ENCODE measurements around the gene EPB41L4B. TPM values are rescaled to one million over a fixed set of nuclear protein-coding genes. Genes with fewer than 3 reads are reported as not detected.

EPB41L4B gene
- total RNA-seq, 1 experiment from 2014 or later = 8.1 TPM

GRCh38 chr9:109303900-109304299 is 17.0 kb downstream of the EPB41L4B start:
- CTCF ChIA-PET = no interaction called here

More at GRCh38 chr9:109303900-109304299, 17.0 kb downstream of the EPB41L4B start:
- Histone ChIP-seq H3K27me3 (ENCODE audit: insufficient read depth, low read length) (no peaks in the 10 kb centered on the region), H3K27ac (ENCODE audit: low read depth, low read length) (no peak overlapping the region), H3K9me3 (ENCODE audit: control insufficient read depth in 1 of 2, insufficient read depth in 1 of 2, low read depth in 1 of 2, low read length in 2 of 2) (no peaks in the 10 kb centered on the region), H3K9ac (ENCODE audit: low read length) (no peak overlapping the region), H3K4me3 (replicated peaks in 1 of 2; ENCODE audit: low read depth in 1 of 2, low read length in 2 of 2) (no peak overlapping the region), H3K9me2 (ENCODE audit: insufficient read depth) (no peaks in the 10 kb centered on the region), H3K4me1 (ENCODE audit: control insufficient read depth in 1 of 2, insufficient read depth in 2 of 2, low read length in 2 of 2) (peaks cover 14 to 17% of the 10 kb centered on the region in 2 experiments), H4K20me1 (ENCODE audit: insufficient read depth) (no peaks in the 10 kb centered on the region), H2AFZ (ENCODE audit: low read depth, low read length, poor library complexity, severe bottlenecking) (no peak overlapping the region), H3K36me3 (ENCODE audit: control insufficient read depth in 1 of 2, insufficient read depth in 2 of 2, low read length in 2 of 2) (no peaks in the 10 kb centered on the region), H3K79me2 (ENCODE audit: insufficient read depth, low read length) (peaks cover 12% of the 10 kb centered on the region), H3K4me2 (ENCODE audit: low read length) (no peak overlapping the region)
- DNase-seq (ENCODE audit: low read depth, low spot score) (no peak), ATAC-seq (no peak)
- BruUV-seq (replicated peaks) = no TSS peak
- ChIA-PET POLR2A (no interaction called here), RAD21 (ENCODE audit: low non-redundant PET in 1 of 2, low total read pairs in 2 of 2, uncharacterized antibody in 2 of 2, unreplicated experiment in 2 of 2) (no interaction called here)
- intact Hi-C loops (cut with micrococcal nuclease) = no loop called here
- TF ChIP-seq EGR1 (IDR thresholded peaks at IDR 0.05; ENCODE audit: low read depth) = no peak
- TF ChIP-seq ATF3 (IDR thresholded peaks at IDR 0.05) = no peak
- no peak for TF ChIP-seq JUND (IDR thresholded peaks at IDR 0.05)
- no peak for TF ChIP-seq FOSL1 (IDR thresholded peaks at IDR 0.05; ENCODE audit: low read depth)
- no peak for TF ChIP-seq CEBPB (IDR thresholded peaks at IDR 0.05; ENCODE audit: low read depth)
- no peak for TF ChIP-seq TCF7L2 (IDR thresholded peaks at IDR 0.05; ENCODE audit: borderline replicate concordance, extremely low read depth, insufficient read depth, insufficient read length)
- TF ChIP-seq CTCF (IDR thresholded peaks at IDR 0.05 in 2 of 3, conservative IDR thresholded peaks at IDR 0.05 in 1 of 3; ENCODE audit: borderline replicate concordance in 1 of 3, insufficient read depth in 1 of 3, low read depth in 2 of 3, low read length in 2 of 3) = no peak
- TF ChIP-seq POLR2A (IDR thresholded peaks at IDR 0.05; ENCODE audit: borderline replicate concordance, extremely low read depth, insufficient read depth, insufficient read length) = no peak
- TF ChIP-seq ZFX (IDR thresholded peaks at IDR 0.05) = no peak
- TF ChIP-seq EZH2phosphoT487 (IDR thresholded peaks at IDR 0.05; ENCODE audit: borderline replicate concordance) = no peak
- no peak for TF ChIP-seq YY1 (IDR thresholded peaks at IDR 0.05; ENCODE audit: extremely low read depth, insufficient replicate concordance, low read depth, low read length)
